ENCODE data around the gene SNX8. TPM values are rescaled to one million over a fixed set of nuclear protein-coding genes. Genes with fewer than 3 reads are reported as not detected.

Gene SNX8
- total and polyA plus RNA-seq, 4 donors = 4.1 to 26.5 (median 20.9) TPM

DNA sequence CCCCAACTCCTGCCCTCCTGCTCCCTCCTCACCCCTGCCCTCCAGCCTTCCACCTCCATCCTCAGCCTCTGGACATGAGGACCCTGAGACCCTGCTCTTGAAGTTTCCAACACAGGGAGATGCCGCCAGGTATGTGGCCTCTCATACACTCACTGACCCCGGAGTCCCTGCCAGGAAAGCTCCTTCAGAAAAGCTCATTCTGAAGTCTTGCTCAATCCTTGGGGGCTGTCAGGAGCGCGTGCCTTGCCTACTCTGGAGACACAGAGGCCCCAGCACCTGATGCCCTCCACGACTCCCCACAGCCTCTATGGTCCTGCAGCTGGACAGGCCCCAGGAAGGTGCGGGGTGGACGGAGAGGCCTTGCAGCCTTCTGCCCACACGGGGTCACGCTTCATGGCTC, 61.2 kb downstream of the SNX8 start:
- Histone ChIP-seq H3K9me3 (ENCODE audit: control insufficient read depth, low read length) (no peaks in the 10 kb centered on the region), H3K36me3 (ENCODE audit: control insufficient read depth in 1 of 2, insufficient read depth in 2 of 2, low read length in 1 of 2) (no peaks in the 10 kb centered on the region), H3K27me3 (ENCODE audit: control insufficient read depth in 1 of 2, insufficient read depth in 2 of 2, low read length in 1 of 2) (no peaks in the 10 kb centered on the region), H3K4me1 (ENCODE audit: control insufficient read depth in 1 of 2, insufficient read depth in 2 of 2, low read length in 2 of 2) (no peaks in the 10 kb centered on the region), H3K27ac (ENCODE audit: low read depth in 1 of 2, low read length in 2 of 2) (no peak overlapping the region), H3K4me3 (ENCODE audit: low read length in 2 of 2) (no peak overlapping the region)
- intact Hi-C loops (cut with DNase I) = no loop called here
- WGBS, 2 donors = 94 to 97% methylated on average over 9 of the region's 9 CpGs
- ATAC-seq (ENCODE audit: low FRiP score) = no peak
- DNase-seq = no peak

DNA sequence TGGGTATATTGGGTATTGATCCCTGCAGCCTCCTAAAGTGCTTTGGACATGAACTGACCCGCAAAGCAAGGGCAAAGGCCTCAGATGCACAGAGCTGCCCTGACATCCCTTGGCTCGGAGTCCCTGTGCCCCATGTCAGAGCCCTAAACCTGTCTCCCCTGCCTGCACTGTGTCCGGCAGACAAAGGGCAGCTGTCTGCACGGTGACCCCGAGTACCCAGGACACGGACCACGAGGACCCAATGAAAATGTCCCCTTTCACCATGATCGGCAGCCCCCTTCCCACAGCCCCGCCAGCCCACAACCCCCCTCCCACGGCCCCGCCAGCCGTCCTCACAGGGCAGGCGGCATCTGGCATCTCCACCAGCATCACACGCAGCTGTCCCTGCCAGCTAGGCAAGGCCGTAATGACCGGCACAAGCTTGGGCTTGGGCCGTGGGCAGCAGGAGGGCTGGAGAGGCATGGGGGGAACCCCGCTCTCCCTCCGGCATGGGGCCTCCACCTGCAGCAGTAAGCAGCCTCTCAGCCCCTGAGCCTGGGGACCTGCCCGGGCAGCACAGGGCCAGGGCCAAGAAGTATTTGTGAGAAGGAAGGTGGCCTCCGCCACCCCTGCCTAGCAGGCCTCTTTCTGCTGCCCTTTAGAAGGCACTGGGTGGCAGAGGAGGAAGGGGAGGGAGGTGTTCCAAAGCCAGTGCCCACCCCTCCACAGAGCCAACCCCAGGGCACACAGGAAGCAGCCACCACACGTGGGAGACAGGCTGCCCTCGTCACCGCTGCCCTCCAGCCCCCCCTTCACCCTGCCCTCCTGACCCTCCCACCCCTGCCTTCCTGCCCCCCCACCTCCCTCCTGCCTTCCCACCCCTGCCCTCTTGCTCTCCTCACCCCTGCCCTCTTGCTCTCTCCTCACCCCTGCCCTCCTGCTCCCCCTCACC, 62.1 kb downstream of the SNX8 start:
- Histone ChIP-seq H3K4me3 (ENCODE audit: low read length in 2 of 2) (no peak overlapping the region), H3K4me1 (ENCODE audit: control insufficient read depth in 1 of 2, insufficient read depth in 2 of 2, low read length in 2 of 2) (no peaks in the 10 kb centered on the region), H3K9me3 (ENCODE audit: control insufficient read depth, low read length) (no peaks in the 10 kb centered on the region), H3K36me3 (ENCODE audit: control insufficient read depth in 1 of 2, insufficient read depth in 2 of 2, low read length in 1 of 2) (no peaks in the 10 kb centered on the region), H3K27ac (ENCODE audit: low read depth in 1 of 2, low read length in 2 of 2) (no peak overlapping the region), H3K27me3 (ENCODE audit: control insufficient read depth in 1 of 2, insufficient read depth in 2 of 2, low read length in 1 of 2) (no peaks in the 10 kb centered on the region)
- DNase-seq (no peak), ATAC-seq (ENCODE audit: low FRiP score) (no peak)
- WGBS, 2 donors = 84 to 85% methylated on average over 24 of the region's 24 CpGs
- intact Hi-C loops (cut with DNase I) = no loop called here

DNA sequence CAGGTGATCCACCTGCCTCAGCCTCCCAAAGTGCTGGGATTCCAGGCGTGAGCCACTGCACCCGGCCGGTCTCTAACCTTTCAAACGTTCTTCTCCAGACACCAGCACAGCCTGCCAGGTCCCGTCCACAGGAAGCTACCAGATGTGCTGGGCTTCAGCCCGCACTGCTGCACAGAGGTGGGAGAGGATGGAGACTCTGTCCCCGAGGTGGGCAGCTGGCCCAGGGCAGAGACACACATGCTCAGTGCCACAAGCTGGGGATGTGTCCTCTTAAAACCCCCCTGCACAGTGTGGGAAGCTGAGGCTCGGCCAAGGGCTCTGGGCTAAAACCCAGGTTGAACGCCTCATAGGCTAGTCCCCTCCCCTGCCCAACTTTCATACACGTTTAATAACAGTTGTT, 62.9 kb downstream of the SNX8 start:
- Histone ChIP-seq H3K27me3 (ENCODE audit: control insufficient read depth in 1 of 2, insufficient read depth in 2 of 2, low read length in 1 of 2) (no peaks in the 10 kb centered on the region), H3K4me1 (ENCODE audit: control insufficient read depth in 1 of 2, insufficient read depth in 2 of 2, low read length in 2 of 2) (no peaks in the 10 kb centered on the region), H3K9me3 (ENCODE audit: control insufficient read depth, low read length) (no peaks in the 10 kb centered on the region), H3K36me3 (ENCODE audit: control insufficient read depth in 1 of 2, insufficient read depth in 2 of 2, low read length in 1 of 2) (no peaks in the 10 kb centered on the region), H3K27ac (ENCODE audit: low read depth in 1 of 2, low read length in 2 of 2) (no peak overlapping the region), H3K4me3 (ENCODE audit: low read length in 2 of 2) (no peak overlapping the region)
- ATAC-seq (ENCODE audit: low FRiP score) (no peak), DNase-seq (no peak)
- 80 to 87% methylated on average over 10 of the region's 10 CpGs for WGBS, 2 donors
- intact Hi-C loops (cut with DNase I) = no loop called here

DNA sequence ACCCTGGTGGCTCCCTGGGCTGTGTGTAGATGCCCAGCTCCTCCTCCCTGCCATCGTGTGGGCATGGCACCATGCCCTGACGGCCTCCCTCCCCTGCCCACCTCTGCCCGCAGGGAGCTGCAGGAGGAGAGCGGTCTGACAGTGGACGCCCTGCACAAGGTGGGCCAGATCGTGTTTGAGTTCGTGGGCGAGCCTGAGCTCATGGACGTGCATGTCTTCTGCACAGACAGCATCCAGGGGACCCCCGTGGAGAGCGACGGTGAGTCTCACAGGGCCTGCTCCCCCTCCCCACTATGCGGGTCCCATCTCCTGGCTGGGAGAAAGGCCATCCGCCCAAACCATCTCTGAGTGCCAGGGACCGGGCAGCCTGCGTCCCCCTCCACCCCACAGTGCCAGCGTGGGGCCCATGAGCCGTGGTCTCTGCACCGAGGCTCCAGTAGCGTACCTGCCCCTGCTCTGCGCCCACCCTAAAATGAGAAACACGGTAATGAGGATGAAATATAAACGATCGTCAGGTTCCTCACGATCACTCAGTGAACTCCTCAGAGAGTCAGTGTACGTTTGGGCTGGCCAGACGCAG, 64.4 kb downstream of the SNX8 start:
- H3K27ac ChIP-seq (ENCODE audit: low read depth in 1 of 2, low read length in 2 of 2) = no peak overlapping the region

DNA sequence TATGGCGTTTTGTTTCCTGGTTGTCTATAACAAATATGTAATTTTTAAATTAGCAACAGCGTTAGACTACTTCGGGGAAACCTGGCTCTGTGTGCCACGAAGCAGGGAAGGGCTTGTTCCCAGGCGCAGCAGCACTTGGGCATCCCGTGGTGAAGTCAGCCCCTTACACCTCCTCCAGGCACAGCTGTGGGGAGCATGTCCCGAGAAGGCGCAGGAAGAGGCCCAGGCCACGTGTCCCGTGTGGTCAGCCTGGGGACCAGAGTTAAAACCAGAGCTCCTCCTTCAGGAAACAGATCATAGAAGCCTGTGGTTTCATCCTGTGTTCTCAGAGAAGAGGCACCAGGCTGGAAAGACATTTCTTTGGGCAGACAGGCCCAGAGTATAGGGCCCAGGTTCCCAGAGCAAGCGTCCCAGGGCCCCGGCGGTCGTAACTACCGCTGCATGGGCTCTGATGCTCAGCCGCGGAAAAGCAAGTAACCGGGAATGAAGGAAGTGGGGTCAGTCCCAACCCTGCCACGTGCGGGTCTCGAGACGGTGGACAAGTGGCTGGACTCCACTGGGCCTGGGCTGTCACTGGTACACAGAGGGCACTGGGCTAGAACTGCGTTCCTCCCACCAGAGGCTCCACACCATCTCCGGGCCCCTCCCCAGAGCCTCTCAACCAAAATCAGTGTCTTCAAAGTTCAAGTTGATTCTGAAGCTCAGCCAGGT, 65.1 kb downstream of the SNX8 start:
- DNase-seq (peak; percentile 88 to 91), ATAC-seq (ENCODE audit: low FRiP score) (peak; percentile 79)
- 52% methylated on average over 24 of the region's 24 CpGs for WGBS, 2 donors
- Histone ChIP-seq H3K27ac (ENCODE audit: low read depth in 1 of 2, low read length in 2 of 2) (no peak overlapping the region), H3K4me1 (ENCODE audit: control insufficient read depth in 1 of 2, insufficient read depth in 2 of 2, low read length in 2 of 2) (no peaks in the 10 kb centered on the region), H3K27me3 (ENCODE audit: control insufficient read depth in 1 of 2, insufficient read depth in 2 of 2, low read length in 1 of 2) (no peaks in the 10 kb centered on the region), H3K36me3 (ENCODE audit: control insufficient read depth in 1 of 2, insufficient read depth in 2 of 2, low read length in 1 of 2) (no peaks in the 10 kb centered on the region), H3K9me3 (ENCODE audit: control insufficient read depth, low read length) (no peaks in the 10 kb centered on the region), H3K4me3 (ENCODE audit: low read length in 2 of 2) (no peak overlapping the region)
- intact Hi-C loops (cut with DNase I) = loop anchor here (5.0 to 10.0 kb wide), 3 partner anchors 96 to 674 kb away; partner anchors contain the start of gene PSMG3 (in 1 of the 2)

More for the DNA sequence above, 64.4 kb downstream of the SNX8 start:
- no peak overlapping the region for H3K4me3 ChIP-seq (ENCODE audit: low read length in 2 of 2)
- H3K4me1 ChIP-seq (ENCODE audit: control insufficient read depth in 1 of 2, insufficient read depth in 2 of 2, low read length in 2 of 2) = no peaks in the 10 kb centered on the region
- 81 to 82% methylated on average over 26 to 27 of the region's 27 CpGs for WGBS, 2 donors
- H3K27me3 ChIP-seq (ENCODE audit: control insufficient read depth in 1 of 2, insufficient read depth in 2 of 2, low read length in 1 of 2) = no peaks in the 10 kb centered on the region
- ATAC-seq (ENCODE audit: low FRiP score) (peak; percentile 6), DNase-seq (no peak)
- no peaks in the 10 kb centered on the region for H3K9me3 ChIP-seq (ENCODE audit: control insufficient read depth, low read length)
- H3K36me3 ChIP-seq (ENCODE audit: control insufficient read depth in 1 of 2, insufficient read depth in 2 of 2, low read length in 1 of 2) = no peaks in the 10 kb centered on the region
- intact Hi-C loops (cut with DNase I) = loop anchor here (5.0 to 10.0 kb wide), 3 partner anchors 95 to 675 kb away; partner anchors contain the start of gene PSMG3 (in 1 of the 2)

DNA sequence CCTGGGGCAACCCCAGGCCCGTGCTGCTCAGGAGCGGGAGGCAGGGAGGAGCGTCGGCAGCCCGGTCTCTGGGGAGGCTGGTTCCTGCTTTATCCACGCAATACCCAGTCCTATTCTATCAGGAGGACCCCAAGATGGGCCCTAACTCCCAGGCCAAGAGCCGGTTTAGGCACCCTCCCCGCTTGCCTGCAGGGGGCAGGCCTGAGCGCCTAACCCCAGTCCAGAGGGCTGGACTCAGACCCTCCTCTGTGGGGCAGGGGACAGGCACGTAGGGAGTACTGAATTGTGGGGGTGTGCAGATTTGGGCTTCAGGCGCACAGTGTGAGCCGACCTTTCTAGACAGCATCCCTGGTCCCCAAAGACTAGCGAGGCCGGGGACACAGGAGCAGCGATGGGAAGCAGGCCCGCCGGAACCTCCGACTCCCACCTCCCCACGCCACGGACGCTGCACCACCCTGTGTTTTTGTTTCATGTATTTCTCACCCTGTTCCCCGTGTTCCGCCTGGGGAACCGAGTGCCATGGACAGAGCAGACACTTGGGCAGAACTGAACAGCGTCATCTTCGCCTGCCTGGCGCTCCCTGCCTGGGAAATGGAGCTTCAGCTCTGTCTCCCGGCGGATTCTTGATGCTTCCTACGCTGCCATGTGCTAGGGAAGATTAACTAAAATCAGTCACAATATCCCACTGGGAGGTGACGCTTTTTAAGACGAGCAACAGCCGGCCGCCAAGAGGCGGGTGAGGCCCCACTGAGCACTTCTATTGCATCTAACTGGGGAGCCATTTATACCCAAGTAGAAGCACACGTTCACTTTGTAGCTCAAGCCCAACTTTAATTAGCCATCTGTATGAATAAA, 66.9 kb downstream of the SNX8 start:
- Histone ChIP-seq H3K9me3 (ENCODE audit: control insufficient read depth, low read length) (no peaks in the 10 kb centered on the region), H3K4me3 (ENCODE audit: low read length in 2 of 2) (no peak overlapping the region), H3K27ac (ENCODE audit: low read depth in 1 of 2, low read length in 2 of 2) (no peak overlapping the region), H3K4me1 (ENCODE audit: control insufficient read depth in 1 of 2, insufficient read depth in 2 of 2, low read length in 2 of 2) (no peaks in the 10 kb centered on the region), H3K27me3 (ENCODE audit: control insufficient read depth in 1 of 2, insufficient read depth in 2 of 2, low read length in 1 of 2) (no peaks in the 10 kb centered on the region), H3K36me3 (ENCODE audit: control insufficient read depth in 1 of 2, insufficient read depth in 2 of 2, low read length in 1 of 2) (no peaks in the 10 kb centered on the region)
- no peak for ATAC-seq (ENCODE audit: low FRiP score)
- intact Hi-C loops (cut with DNase I) = loop anchor here (5.0 to 10.0 kb wide), 3 partner anchors 97 to 673 kb away; partner anchors contain the start of gene PSMG3 (in 1 of the 2)
- no peak for DNase-seq
- 71 to 72% methylated on average over 36 of the region's 36 CpGs for WGBS, 2 donors

DNA sequence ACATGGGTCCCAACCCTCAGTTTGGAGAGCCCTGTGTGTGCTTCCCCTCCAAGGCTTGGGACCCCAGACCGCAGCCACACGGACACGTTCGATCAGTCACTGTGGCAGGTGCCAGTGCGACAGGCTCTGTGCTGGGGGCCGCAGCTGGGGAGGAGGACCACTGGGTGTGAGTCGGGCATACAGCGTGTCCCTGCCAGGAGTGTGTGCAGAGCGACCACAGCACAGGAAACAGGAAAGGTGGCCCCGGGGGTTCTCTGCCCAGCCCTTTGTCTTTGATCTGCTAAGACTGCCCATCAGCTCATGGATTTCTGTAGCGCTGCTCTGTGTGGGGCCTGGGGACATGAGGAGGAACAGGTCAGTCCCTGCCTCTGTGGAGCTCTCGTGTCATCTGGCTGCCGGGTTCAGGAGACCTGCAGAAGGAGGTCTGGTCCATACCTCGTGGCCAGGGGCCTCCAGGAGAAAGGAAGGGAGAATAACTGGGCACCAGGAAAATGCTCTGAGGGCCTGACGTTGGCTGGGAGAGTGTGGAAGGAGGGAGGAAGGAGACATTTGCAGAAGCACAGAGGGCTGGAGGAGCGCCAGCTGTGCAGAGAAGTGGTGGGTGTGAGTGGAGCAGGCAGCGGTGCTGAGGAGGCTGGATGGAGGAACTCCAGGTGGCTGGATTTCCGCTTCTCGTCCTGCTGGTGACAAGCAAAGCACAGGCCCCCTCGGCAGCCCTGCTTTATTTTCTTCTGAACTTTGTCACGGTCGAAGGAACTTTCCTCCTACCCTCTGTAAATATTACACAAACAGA, 68.2 kb downstream of the SNX8 start:
- DNase-seq (peak in 1 of 2 donors; percentile 73), ATAC-seq (ENCODE audit: low FRiP score) (no peak)
- 81 to 87% methylated on average over 22 of the region's 22 CpGs for WGBS, 2 donors
- Histone ChIP-seq H3K4me1 (ENCODE audit: control insufficient read depth in 1 of 2, insufficient read depth in 2 of 2, low read length in 2 of 2) (peaks cover 0 to 2% of the 10 kb centered on the region in 2 donors), H3K9me3 (ENCODE audit: control insufficient read depth, low read length) (no peaks in the 10 kb centered on the region), H3K27ac (ENCODE audit: low read depth in 1 of 2, low read length in 2 of 2) (no peak overlapping the region), H3K4me3 (ENCODE audit: low read length in 2 of 2) (no peak overlapping the region), H3K36me3 (ENCODE audit: control insufficient read depth in 1 of 2, insufficient read depth in 2 of 2, low read length in 1 of 2) (no peaks in the 10 kb centered on the region), H3K27me3 (ENCODE audit: control insufficient read depth in 1 of 2, insufficient read depth in 2 of 2, low read length in 1 of 2) (no peaks in the 10 kb centered on the region)
- intact Hi-C loops (cut with DNase I) = loop anchor here (5.0 to 10.0 kb wide), 3 partner anchors 99 to 671 kb away; partner anchors contain the start of gene PSMG3 (in 1 of the 2)
